Measurements from ENCODE around the gene UBE2F. TPM values are rescaled to one million over a fixed set of nuclear protein-coding genes. Genes with fewer than 3 reads are reported as not detected.
"Not testable (repeated sequence)": the region's sequence is repeated elsewhere in the genome, so short reads cannot be mapped to it uniquely, and the experiment has no call there.

UBE2F gene
- total RNA-seq, 1 donor from 2014 or later: 38.6 TPM

DNA sequence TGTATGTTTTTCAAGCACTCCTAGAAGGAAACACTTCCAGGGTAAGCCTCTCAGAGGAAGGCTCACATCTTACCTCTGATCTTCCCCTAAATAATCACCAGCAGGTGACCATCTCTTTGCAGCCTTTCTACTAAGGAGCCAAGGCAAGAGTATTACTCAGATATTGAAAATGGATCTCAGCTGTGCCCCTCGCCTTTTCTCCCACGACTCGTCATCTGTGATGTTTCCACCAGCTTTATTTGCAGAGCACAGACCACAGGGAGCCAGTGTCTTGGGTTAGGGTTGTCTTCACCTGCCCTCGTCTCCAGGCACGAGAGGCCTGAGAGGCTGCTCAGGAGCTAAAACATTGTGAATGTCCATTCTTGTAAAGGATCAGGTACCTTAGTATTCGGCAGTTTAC lies 77.0 kb downstream of the UBE2F start:
- no peaks in the 10 kb centered on the region for H3K27me3 Mint-ChIP-seq
- TF ChIP-seq, protein P1, sequence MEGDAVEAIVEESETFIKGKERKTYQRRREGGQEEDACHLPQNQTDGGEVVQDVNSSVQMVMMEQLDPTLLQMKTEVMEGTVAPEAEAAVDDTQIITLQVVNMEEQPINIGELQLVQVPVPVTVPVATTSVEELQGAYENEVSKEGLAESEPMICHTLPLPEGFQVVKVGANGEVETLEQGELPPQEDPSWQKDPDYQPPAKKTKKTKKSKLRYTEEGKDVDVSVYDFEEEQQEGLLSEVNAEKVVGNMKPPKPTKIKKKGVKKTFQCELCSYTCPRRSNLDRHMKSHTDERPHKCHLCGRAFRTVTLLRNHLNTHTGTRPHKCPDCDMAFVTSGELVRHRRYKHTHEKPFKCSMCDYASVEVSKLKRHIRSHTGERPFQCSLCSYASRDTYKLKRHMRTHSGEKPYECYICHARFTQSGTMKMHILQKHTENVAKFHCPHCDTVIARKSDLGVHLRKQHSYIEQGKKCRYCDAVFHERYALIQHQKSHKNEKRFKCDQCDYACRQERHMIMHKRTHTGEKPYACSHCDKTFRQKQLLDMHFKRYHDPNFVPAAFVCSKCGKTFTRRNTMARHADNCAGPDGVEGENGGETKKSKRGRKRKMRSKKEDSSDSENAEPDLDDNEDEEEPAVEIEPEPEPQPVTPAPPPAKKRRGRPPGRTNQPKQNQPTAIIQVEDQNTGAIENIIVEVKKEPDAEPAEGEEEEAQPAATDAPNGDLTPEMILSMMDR (IDR thresholded peaks at IDR 0.05; ENCODE audit: unreplicated experiment): no peak
- H3K36me3 Mint-ChIP-seq (ENCODE audit: insufficient read depth): peaks cover 20% of the 10 kb centered on the region
- no peak overlapping the region for H3K4me3 Mint-ChIP-seq (ENCODE audit: low read depth)
- no peak for DNase-seq (ENCODE audit: low spot score, unreplicated experiment)
- peaks cover 17% of the 10 kb centered on the region for H3K9me3 Mint-ChIP-seq (ENCODE audit: low read depth)
- no peak overlapping the region for H3K27ac Mint-ChIP-seq
- H3K4me1 Mint-ChIP-seq (ENCODE audit: low read depth): no peaks in the 10 kb centered on the region

DNA sequence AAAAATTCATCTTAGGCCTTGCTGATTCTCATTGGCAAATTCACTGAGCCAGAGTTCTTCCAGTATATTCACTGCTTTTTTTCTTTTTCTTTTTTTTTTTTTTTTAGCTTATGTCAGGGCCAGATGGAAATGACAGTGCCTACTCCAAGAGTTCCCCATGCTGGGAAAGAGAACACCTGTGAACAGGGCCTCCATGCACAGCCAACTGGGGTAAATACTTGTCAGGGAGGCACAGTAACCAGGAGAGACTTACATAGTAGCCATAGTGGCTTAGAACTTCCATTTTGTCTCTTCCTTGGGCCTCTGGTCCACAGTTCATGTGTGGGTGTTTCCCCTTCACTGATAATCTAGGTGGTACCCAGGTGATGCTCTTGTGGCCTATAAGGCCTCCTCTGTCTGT lies 78.8 kb downstream of the UBE2F start:
- Mint-ChIP-seq H3K36me3 (ENCODE audit: insufficient read depth) (peaks cover 20% of the 10 kb centered on the region), H3K4me1 (ENCODE audit: low read depth) (no peaks in the 10 kb centered on the region), H3K4me3 (ENCODE audit: low read depth) (no peak overlapping the region), H3K9me3 (ENCODE audit: low read depth) (peaks cover 17% of the 10 kb centered on the region), H3K27ac (no peak overlapping the region), H3K27me3 (no peaks in the 10 kb centered on the region)
- TF ChIP-seq, protein P1 (IDR thresholded peaks at IDR 0.05; ENCODE audit: unreplicated experiment): no peak
- no peak for DNase-seq (ENCODE audit: low spot score, unreplicated experiment)

DNA sequence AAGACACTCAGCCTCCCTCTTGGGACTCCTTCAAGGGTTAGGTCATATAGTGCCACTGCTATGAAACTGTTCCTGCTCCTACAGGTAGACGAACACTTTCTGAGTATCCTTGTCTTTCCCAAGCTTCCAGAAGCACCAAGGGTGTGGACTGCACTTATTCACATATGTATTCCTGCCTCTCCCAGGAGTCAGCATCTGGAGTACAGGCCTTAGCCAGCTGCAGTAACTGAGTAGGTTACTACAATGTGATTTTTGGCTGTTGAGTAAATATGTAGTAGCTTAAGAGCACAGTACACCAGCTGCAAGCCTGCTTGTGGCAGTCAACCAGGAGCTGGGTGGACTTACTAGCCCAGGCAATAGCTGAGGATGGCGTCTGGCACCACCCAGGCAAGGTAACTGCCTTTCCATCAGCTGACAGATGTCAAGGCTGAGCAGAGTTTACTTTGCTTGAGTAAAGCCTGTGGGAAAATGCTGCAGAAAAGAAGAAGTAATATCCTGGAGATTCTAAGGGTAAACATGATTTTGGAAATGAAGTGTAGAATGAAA lies 80.0 kb downstream of the UBE2F start:
- peaks cover 17% of the 10 kb centered on the region for H3K9me3 Mint-ChIP-seq (ENCODE audit: low read depth)
- TF ChIP-seq, protein P1 (IDR thresholded peaks at IDR 0.05; ENCODE audit: unreplicated experiment): no peak
- no peak overlapping the region for H3K4me3 Mint-ChIP-seq (ENCODE audit: low read depth)
- no peaks in the 10 kb centered on the region for H3K4me1 Mint-ChIP-seq (ENCODE audit: low read depth)
- DNase-seq (ENCODE audit: low spot score, unreplicated experiment): no peak
- H3K36me3 Mint-ChIP-seq (ENCODE audit: insufficient read depth): peaks cover 19% of the 10 kb centered on the region
- H3K27ac Mint-ChIP-seq: no peak overlapping the region
- H3K27me3 Mint-ChIP-seq: no peaks in the 10 kb centered on the region

DNA sequence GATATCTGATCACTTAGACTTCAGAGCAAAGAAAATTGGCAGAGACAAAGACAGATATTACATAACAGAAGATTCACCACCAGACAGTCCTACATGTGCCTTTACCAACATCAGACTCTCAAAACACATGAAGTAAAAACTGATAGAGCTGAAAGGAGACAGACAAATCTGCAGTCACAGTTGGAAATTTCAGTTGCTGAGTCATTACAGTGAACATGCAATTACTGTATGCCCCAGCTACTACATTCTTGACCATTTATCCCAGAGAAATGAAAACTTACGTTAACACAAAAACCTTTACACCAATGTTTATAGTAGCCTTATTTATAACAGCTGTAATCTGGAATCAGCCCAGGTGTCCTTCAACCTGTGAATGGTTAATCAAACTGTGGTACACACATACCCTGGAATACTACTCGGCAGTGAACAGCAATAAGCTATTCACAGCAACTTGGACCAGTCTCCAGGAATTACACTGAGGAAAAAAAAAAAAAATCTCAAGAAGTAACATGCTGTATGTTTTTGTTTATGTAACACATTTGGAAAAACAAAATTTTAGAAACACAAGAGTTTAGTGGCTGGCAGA lies 86.5 kb downstream of the UBE2F start:
- no peaks in the 10 kb centered on the region for H3K36me3 Mint-ChIP-seq (ENCODE audit: insufficient read depth)
- no peaks in the 10 kb centered on the region for H3K4me1 Mint-ChIP-seq (ENCODE audit: low read depth)
- H3K4me3 Mint-ChIP-seq (ENCODE audit: low read depth): no peak overlapping the region
- peaks cover 6% of the 10 kb centered on the region for H3K9me3 Mint-ChIP-seq (ENCODE audit: low read depth)
- TF ChIP-seq, protein P1 (IDR thresholded peaks at IDR 0.05; ENCODE audit: unreplicated experiment): no peak
- H3K27me3 Mint-ChIP-seq: peaks cover 3% of the 10 kb centered on the region
- DNase-seq (ENCODE audit: low spot score, unreplicated experiment): no peak
- H3K27ac Mint-ChIP-seq: no peak overlapping the region

DNA sequence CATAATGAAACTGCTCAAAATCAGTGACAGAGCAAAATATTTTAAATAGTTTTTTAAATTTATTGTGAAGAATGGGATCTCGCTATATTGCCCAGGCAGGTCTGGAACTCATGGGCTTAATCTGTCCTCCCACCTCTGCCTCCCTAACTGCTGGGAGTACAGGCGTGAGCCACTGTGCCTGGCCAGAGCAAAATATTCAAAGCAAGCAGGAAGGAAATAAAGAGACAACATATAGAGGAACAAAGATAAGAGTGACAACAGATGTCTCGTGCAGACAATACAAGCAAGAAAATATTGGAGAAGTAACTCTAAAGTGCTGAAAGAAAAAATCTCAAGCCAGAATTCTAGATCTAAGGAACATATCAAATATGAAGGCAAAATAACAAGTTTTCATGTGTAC lies 89.0 kb downstream of the UBE2F start:
- H3K27ac Mint-ChIP-seq: no peak overlapping the region
- peaks cover 1% of the 10 kb centered on the region for H3K36me3 Mint-ChIP-seq (ENCODE audit: insufficient read depth)
- H3K4me1 Mint-ChIP-seq (ENCODE audit: low read depth): peaks cover 6% of the 10 kb centered on the region
- peaks cover 2% of the 10 kb centered on the region for H3K9me3 Mint-ChIP-seq (ENCODE audit: low read depth)
- DNase-seq (ENCODE audit: low spot score, unreplicated experiment): no peak
- no peak overlapping the region for H3K4me3 Mint-ChIP-seq (ENCODE audit: low read depth)
- peaks cover 3% of the 10 kb centered on the region for H3K27me3 Mint-ChIP-seq
- TF ChIP-seq, protein P1 (IDR thresholded peaks at IDR 0.05; ENCODE audit: unreplicated experiment): no peak

DNA sequence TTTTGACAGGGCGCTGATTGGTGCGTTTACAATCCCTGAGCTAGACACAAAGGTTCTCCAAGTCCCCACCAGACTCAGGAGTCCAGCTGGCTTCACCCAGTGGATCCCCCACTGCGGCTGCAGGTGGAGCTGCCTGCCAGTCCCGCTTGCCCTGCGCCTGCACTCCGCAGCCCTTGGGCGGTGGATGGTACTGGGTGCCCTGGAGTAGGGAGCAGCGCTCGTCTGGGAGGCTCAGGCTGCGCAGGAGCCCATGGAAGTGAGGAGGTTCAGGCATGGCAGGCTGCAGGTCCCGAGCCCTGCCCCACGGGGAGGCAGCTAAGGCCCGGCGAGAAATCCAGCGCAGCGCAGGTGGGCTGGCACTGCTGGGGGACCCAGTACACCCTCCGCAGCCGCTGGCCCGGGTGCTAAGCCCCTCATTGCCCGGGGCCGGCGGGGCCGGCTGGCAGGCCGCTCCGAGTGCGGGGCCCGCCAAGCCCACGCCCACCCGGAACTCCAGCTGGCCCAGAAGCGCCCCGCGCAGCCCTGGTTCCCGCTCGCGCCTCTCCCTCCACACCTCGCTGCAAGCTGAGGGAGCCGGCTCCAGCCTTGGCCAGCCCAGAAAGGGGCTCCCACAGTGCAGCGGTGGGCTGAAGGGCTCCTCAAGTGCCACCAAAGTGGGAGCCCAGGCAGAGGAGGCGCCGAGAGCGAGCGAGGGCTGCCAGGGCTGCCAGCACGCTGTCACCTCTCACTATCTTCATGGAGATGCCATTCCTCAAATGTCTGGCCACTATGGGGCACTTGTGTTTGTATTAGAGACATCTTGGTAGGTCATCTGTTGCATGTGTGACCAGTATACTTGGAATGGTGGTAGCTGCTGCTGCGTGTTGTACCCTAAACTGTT lies 91.1 kb downstream of the UBE2F start:
- H3K27me3 Mint-ChIP-seq; H3K9me3 Mint-ChIP-seq (ENCODE audit: low read depth): not testable (repeated sequence)
- peak overlapping the region; percentile 47 for H3K4me3 Mint-ChIP-seq (ENCODE audit: low read depth)

More for the DNA sequence above, 91.1 kb downstream of the UBE2F start:
- not testable (repeated sequence) for H3K36me3 Mint-ChIP-seq (ENCODE audit: insufficient read depth); DNase-seq (ENCODE audit: low spot score, unreplicated experiment); H3K27ac Mint-ChIP-seq
- H3K4me1 Mint-ChIP-seq (ENCODE audit: low read depth): peaks cover 17% of the 10 kb centered on the region

All from progenitor cell of endocrine pancreas (in vitro differentiated cells).